HFFc6 (cell line): ENCODE results near the gene SNRNP40. TPM values are rescaled to one million over a fixed set of nuclear protein-coding genes. Genes with fewer than 3 reads are reported as not detected.

Experiments
- DNase-seq: peaks from one replicate; pipeline ENCODE4 v3.0.0-alpha.2; 2018
- H3K27ac Mint-ChIP-seq: 2 replicates; pipeline ENCODE4 v1.8.0; 2020; ENCODE audit warnings: mild to moderate bottlenecking, mixed read lengths
- H3K27me3 Mint-ChIP-seq: 2 replicates; pipeline ENCODE4 v1.8.0; 2021; ENCODE audit warnings: mild to moderate bottlenecking, moderate library complexity, mixed read lengths; ENCODE audit not compliant: insufficient read depth
- H3K36me3 Mint-ChIP-seq: 2 replicates; pipeline ENCODE4 v1.8.0; 2021; ENCODE audit warnings: low read depth, mixed read lengths
- H3K4me1 Mint-ChIP-seq: 2 replicates; pipeline ENCODE4 v1.8.0; 2020; ENCODE audit warnings: low read depth, mixed read lengths
- H3K4me3 Mint-ChIP-seq: 2 replicates; pipeline ENCODE4 v1.8.0; 2020; ENCODE audit warnings: mild to moderate bottlenecking, moderate library complexity, mixed read lengths
- H3K9me3 Mint-ChIP-seq: 2 replicates; pipeline ENCODE4 v1.8.0; 2020; ENCODE audit warnings: mild to moderate bottlenecking, mixed read lengths
- CTCF ChIP-seq: fragments of 200-600 bp; sonication (generic); IDR thresholded peaks from 2 replicates; pipeline ENCODE4 v1.5.0; 2021; ENCODE audit warnings: antibody characterized with exemption, mild to moderate bottlenecking
- total RNA-seq, 6 experiments: library from RNA; stranded (reverse); fragmentation: NEBNext Ultra II Directional; extraction: Animal tissue kit (Norgen Biotek cat#: 25700); gene quantifications; 2 replicates in 1 of 6; 3 replicates in 5 of 6; pipeline ENCODE4 v1.2.3, GENCODE V29; 2021

The SNRNP40 gene
- total RNA-seq, 6 experiments from 2014 or later = 37.8 to 50.7 (median 46.1) TPM

- Mint-ChIP-seq H3K4me3 (no peak overlapping the region), H3K27me3 (peaks cover 32% of the 10 kb centered on the region; the same call in 1 of the 2 replicates), H3K27ac (no peak overlapping the region), H3K36me3 (no peaks in the 10 kb centered on the region), H3K4me1 (no peaks in the 10 kb centered on the region), H3K9me3 (no peaks in the 10 kb centered on the region)
- DNase-seq = no peak
- no peak for TF ChIP-seq CTCF
Measured at GRCh38 chr1:31228986-31229385, 67.6 kb downstream of the SNRNP40 start.

GRCh38 chr1:31227891-31228568 lies 68.6 kb downstream of the SNRNP40 start:
- H3K27ac Mint-ChIP-seq = no peak overlapping the region

GRCh38 chr1:31224068-31224467 lies 72.5 kb downstream of the SNRNP40 start:
- no peak for DNase-seq
- TF ChIP-seq CTCF = no peak
- H3K9me3 Mint-ChIP-seq = no peaks in the 10 kb centered on the region
- no peaks in the 10 kb centered on the region for H3K4me1 Mint-ChIP-seq
- no peaks in the 10 kb centered on the region for H3K36me3 Mint-ChIP-seq
- H3K27ac Mint-ChIP-seq = no peak overlapping the region
- peak overlapping the region; percentile 41; the same call in 1 of the 2 replicates for H3K4me3 Mint-ChIP-seq
- H3K27me3 Mint-ChIP-seq = peaks cover 27% of the 10 kb centered on the region

More at GRCh38 chr1:31227891-31228568, 68.6 kb downstream of the SNRNP40 start:
- no peak for DNase-seq
- no peak for TF ChIP-seq CTCF
- Mint-ChIP-seq H3K4me1 (no peaks in the 10 kb centered on the region), H3K4me3 (no peak overlapping the region), H3K36me3 (no peaks in the 10 kb centered on the region), H3K27me3 (peaks cover 37% of the 10 kb centered on the region; the same call in 1 of the 2 replicates), H3K9me3 (no peaks in the 10 kb centered on the region)

GRCh38 chr1:31222176-31222575 lies 74.4 kb downstream of the SNRNP40 start:
- TF ChIP-seq CTCF = no peak
- no peak overlapping the region for H3K4me3 Mint-ChIP-seq
- H3K27ac Mint-ChIP-seq = no peak overlapping the region

GRCh38 chr1:31221072-31221471 lies 75.5 kb downstream of the SNRNP40 start:
- Mint-ChIP-seq H3K27ac (no peak overlapping the region), H3K9me3 (no peaks in the 10 kb centered on the region), H3K4me3 (no peak overlapping the region), H3K27me3 (peaks cover 23% of the 10 kb centered on the region), H3K4me1 (no peaks in the 10 kb centered on the region), H3K36me3 (no peaks in the 10 kb centered on the region)
- no peak for DNase-seq
- TF ChIP-seq CTCF = no peak

More at GRCh38 chr1:31222176-31222575, 74.4 kb downstream of the SNRNP40 start:
- H3K27me3 Mint-ChIP-seq = peaks cover 27% of the 10 kb centered on the region
- no peaks in the 10 kb centered on the region for H3K4me1 Mint-ChIP-seq
- H3K36me3 Mint-ChIP-seq = no peaks in the 10 kb centered on the region
- no peaks in the 10 kb centered on the region for H3K9me3 Mint-ChIP-seq
- DNase-seq = no peak
